ENCODE results near the gene HERC5. TPM values are rescaled to one million over a fixed set of nuclear protein-coding genes. Genes with fewer than 3 reads are reported as not detected.

The HERC5 gene
- total and polyA plus RNA-seq, 8 donors = 1.7 to 11.6 (median 3.2) TPM; not detected in 1

DNA sequence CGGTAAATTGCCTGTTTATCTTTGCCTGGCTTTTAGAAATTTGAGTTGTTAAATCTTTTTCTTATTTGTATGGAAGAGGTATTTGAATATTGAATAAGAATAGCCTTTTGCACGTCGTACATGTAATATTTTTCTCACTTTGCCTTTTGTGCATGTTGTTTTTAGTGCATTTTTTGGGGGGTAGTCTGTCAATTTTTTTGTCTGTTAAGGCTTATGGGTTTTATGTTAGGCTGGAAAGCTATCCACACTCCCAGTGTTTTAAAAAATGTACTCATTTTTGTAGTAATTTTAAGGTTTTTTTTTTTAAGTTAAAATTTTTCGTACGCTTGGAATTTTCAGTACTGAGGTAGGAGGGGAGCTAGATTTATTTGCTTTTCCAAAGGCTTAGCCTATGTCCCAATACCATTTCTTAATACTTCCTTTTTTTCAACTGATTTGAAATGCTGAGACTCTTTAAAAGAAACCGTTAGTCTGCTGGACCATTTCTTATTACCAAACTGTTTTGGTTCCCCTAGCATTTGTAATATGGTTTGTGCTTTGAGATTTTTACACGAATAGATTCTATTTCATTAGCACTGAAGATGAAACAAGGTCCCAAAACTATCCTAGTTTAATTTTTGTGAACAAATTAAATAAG is 1.3 kb downstream of the HERC5 start:
- no peaks in the 10 kb centered on the region for H3K9me3 ChIP-seq
- peak overlapping the region in 3 of 5 donors; percentile 82 to 90 (median 89) for H3K27ac ChIP-seq
- peak overlapping the region; percentile 67 to 84 (median 79) for H3K4me3 ChIP-seq
- H3K4me1 ChIP-seq = peaks cover 0 to 22% (median 9%) of the 10 kb centered on the region in 4 donors
- peaks cover 0 to 16% (median 11%) of the 10 kb centered on the region in 4 donors for H3K36me3 ChIP-seq
- TF ChIP-seq EP300 (IDR thresholded peaks at IDR 0.05) = no peak
- TF ChIP-seq, protein P1, sequence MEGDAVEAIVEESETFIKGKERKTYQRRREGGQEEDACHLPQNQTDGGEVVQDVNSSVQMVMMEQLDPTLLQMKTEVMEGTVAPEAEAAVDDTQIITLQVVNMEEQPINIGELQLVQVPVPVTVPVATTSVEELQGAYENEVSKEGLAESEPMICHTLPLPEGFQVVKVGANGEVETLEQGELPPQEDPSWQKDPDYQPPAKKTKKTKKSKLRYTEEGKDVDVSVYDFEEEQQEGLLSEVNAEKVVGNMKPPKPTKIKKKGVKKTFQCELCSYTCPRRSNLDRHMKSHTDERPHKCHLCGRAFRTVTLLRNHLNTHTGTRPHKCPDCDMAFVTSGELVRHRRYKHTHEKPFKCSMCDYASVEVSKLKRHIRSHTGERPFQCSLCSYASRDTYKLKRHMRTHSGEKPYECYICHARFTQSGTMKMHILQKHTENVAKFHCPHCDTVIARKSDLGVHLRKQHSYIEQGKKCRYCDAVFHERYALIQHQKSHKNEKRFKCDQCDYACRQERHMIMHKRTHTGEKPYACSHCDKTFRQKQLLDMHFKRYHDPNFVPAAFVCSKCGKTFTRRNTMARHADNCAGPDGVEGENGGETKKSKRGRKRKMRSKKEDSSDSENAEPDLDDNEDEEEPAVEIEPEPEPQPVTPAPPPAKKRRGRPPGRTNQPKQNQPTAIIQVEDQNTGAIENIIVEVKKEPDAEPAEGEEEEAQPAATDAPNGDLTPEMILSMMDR (IDR thresholded peaks at IDR 0.05) = no peak
- TF ChIP-seq POLR2A (IDR thresholded peaks at IDR 0.05) = no peak
- TF ChIP-seq POLR2AphosphoS5 (IDR thresholded peaks at IDR 0.05) = no peak
- no peak for DNase-seq
- 39 to 58% (median 49%) methylated on average over 7 of the region's 7 CpGs for WGBS, 5 donors
- H3K27me3 ChIP-seq = no peaks in the 10 kb centered on the region
- intact Hi-C loops (cut with DNase I; ENCODE audit: low total_unique reads) = loop anchor here (10.0 kb wide), 1 partner anchor 173 kb away; the partner anchor contains the start of gene PPM1K

GRCh38 chr4:88465653-88466192 is 8.8 kb downstream of the HERC5 start:
- H3K27me3 ChIP-seq = no peaks in the 10 kb centered on the region
- WGBS, 5 donors = 92 to 97% (median 97%) methylated on average over 1 of the region's 1 CpG
- intact Hi-C loops (cut with DNase I; ENCODE audit: low total_unique reads) = loop anchor here (5.0 kb wide), 1 partner anchor 98 kb away; no protein-coding TSS in a partner anchor
- H3K4me3 ChIP-seq = no peak overlapping the region
- no peak overlapping the region for H3K27ac ChIP-seq
- no peaks in the 10 kb centered on the region for H3K4me1 ChIP-seq
- H3K36me3 ChIP-seq = peaks cover 0 to 85% (median 60%) of the 10 kb centered on the region in 4 donors
- DNase-seq = no peak
- no peaks in the 10 kb centered on the region for H3K9me3 ChIP-seq
- TF ChIP-seq, protein P1 (IDR thresholded peaks at IDR 0.05) = no peak
- TF ChIP-seq POLR2AphosphoS5 (IDR thresholded peaks at IDR 0.05) = no peak
- no peak for TF ChIP-seq POLR2A (IDR thresholded peaks at IDR 0.05)
- TF ChIP-seq EP300 (IDR thresholded peaks at IDR 0.05) = no peak

DNA sequence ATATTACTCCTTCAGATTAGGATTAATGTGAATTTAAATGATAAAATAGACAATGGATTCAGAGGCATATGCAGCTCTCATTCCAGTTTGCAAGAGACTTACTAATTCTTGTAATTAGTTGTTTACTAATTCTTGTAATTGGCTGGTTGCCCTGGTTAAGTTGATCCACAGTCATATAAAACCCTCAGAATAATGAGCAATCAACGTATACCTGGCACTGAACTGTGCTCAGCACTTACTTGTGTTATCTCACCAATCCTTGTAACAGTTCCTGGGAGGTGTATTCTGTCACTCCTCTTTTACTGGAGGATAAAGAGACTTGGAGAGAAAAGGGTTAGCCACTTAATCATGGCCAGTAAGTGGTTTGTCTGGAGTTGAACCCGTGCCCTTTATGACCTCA is 10.5 kb downstream of the HERC5 start:
- intact Hi-C loops (cut with DNase I; ENCODE audit: low total_unique reads) = loop anchor here (5.0 kb wide), 1 partner anchor 100 kb away; no protein-coding TSS in a partner anchor
- Histone ChIP-seq H3K36me3 (peaks cover 0 to 94% (median 62%) of the 10 kb centered on the region in 4 donors), H3K4me1 (no peaks in the 10 kb centered on the region), H3K9me3 (no peaks in the 10 kb centered on the region), H3K27me3 (no peaks in the 10 kb centered on the region), H3K27ac (no peak overlapping the region), H3K4me3 (no peak overlapping the region)
- no peak for DNase-seq
- TF ChIP-seq EP300 (IDR thresholded peaks at IDR 0.05) = no peak
- WGBS, 5 donors = 42 to 56% (median 45%) methylated on average over 2 of the region's 2 CpGs

DNA sequence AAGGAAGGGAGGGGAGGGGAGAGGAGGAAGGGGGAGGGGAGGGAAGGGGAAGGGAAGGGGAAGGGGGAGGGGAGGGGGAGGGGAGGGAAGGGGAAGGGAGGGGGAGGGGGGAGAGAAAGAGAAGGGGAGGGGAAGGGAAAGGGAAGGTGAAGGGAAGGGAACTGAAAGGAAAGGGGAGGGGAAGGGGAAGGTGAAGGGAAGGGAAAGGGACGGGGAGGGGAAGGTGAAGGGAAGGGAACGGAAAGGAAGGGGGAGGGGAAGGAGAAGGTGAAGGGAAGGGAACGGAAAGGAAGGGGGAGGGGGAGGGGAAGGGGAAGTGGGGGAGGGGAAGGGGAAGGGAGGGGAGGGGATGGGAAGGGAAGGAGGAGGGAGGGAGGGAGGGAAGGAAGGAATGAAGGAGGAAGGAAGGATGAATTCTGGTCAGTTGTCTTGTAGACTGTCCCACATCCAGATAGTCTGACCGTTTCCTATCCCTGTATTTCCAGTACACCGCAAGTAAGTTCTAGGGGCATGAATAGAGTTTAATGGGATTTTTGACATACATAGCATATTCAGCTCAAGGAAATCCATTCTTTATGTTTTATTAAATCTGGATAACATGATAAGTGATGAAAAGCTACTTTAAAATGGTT is 20.4 kb downstream of the HERC5 start:
- Histone ChIP-seq H3K4me1 (no peaks in the 10 kb centered on the region), H3K36me3 (peaks cover 0 to 40% (median 20%) of the 10 kb centered on the region in 4 donors), H3K9me3 (no peaks in the 10 kb centered on the region), H3K4me3 (no peak overlapping the region), H3K27me3 (no peaks in the 10 kb centered on the region), H3K27ac (no peak overlapping the region)
- WGBS, 5 donors = 83 to 91% (median 89%) methylated on average over 3 to 5 of the region's 5 CpGs
- DNase-seq = no peak
- TF ChIP-seq POLR2AphosphoS5 (IDR thresholded peaks at IDR 0.05) (no peak), EP300 (IDR thresholded peaks at IDR 0.05) (no peak), POLR2A (IDR thresholded peaks at IDR 0.05) (no peak)
- TF ChIP-seq, protein P1 (IDR thresholded peaks at IDR 0.05) = no peak
- intact Hi-C loops (cut with DNase I; ENCODE audit: low total_unique reads) = no loop called here
